IgD-negative memory B cell (primary cell): Measurements from ENCODE around the gene KRT3. TPM values are rescaled to one million over a fixed set of nuclear protein-coding genes. Genes with fewer than 3 reads are reported as not detected.

Source experiments
- H3K27ac Mint-ChIP-seq, 3 donors: one replicate each; pipeline ENCODE4 v1.8.0; 2020 to 2022; ENCODE audit warnings: mild to moderate bottlenecking in 3 of 3, mixed read lengths in 3 of 3, moderate library complexity in 1 of 3
- H3K27me3 Mint-ChIP-seq: one replicate; pipeline ENCODE4 v1.8.0; 2021; ENCODE audit warnings: mixed read lengths
- H3K36me3 Mint-ChIP-seq: one replicate; pipeline ENCODE4 v1.8.0; 2020; ENCODE audit warnings: mild to moderate bottlenecking, mixed read lengths
- H3K4me1 Mint-ChIP-seq, 3 donors: one replicate each; pipeline ENCODE4 v1.8.0; 2020 to 2022; ENCODE audit warnings: mixed read lengths in 3 of 3, mild to moderate bottlenecking in 1 of 3
- H3K4me3 Mint-ChIP-seq, 4 donors: one replicate each; pipeline ENCODE4 v1.8.0; 2020 to 2022; ENCODE audit warnings: mild to moderate bottlenecking in 4 of 4, mixed read lengths in 4 of 4, moderate library complexity in 3 of 4
- H3K9me3 Mint-ChIP-seq, 3 donors: one replicate each; pipeline ENCODE4 v1.8.0; 2020 to 2021; ENCODE audit warnings: mixed read lengths in 3 of 3, mild to moderate bottlenecking in 1 of 3
- polyA plus RNA-seq: library from polyadenylated mRNA; unstranded; fragments of 300-500 nt; fragmentation: Illumina TruSeq; gene quantifications from one replicate; pipeline ENCODE4 v1.2.3, GENCODE V29; 2021

The KRT3 gene
- not detected for polyA plus RNA-seq

GRCh38 chr12:52795694-52796428 lies at the start of gene KRT3:
KRT3 (minus strand) TSS chr12:52796117; CDS start chr12:52796042, 75 bp downstream.
- H3K36me3 Mint-ChIP-seq = no peaks in the 10 kb centered on the region
- H3K27me3 Mint-ChIP-seq = peaks cover 10% of the 10 kb centered on the region
- H3K9me3 Mint-ChIP-seq = no peaks in the 10 kb centered on the region
- no peaks in the 10 kb centered on the region for H3K4me1 Mint-ChIP-seq
- H3K27ac Mint-ChIP-seq = no peak within 1 kb of the TSS
- H3K4me3 Mint-ChIP-seq = no peak within 1 kb of the TSS

DNA sequence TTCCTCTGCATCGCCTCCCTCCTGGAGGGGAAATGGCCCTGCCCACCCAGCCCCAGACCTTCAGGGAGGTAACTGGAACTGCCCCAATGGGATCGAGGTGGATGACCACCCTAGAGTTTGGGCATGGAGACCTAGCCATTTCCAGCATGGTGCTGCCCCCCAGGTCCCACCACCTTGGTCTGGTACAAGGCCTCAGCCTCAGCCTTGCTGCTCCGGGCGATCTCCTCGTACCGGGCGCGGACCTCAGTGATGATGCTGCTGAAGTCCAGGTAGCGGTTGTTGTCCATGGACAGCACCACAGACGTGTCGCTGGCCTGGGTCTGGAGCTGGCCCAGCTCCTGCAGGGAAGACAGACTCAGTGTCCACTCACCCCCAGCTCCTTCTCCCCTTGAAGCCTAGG lies 48.5 kb upstream of the KRT3 start:
- Mint-ChIP-seq H3K4me1 (peaks cover 0 to 2% (median 0%) of the 10 kb centered on the region in 3 donors), H3K9me3 (peaks cover 0 to 3% (median 0%) of the 10 kb centered on the region in 3 donors), H3K4me3 (no peak overlapping the region), H3K36me3 (peaks cover 2% of the 10 kb centered on the region), H3K27me3 (peaks cover 16% of the 10 kb centered on the region), H3K27ac (no peak overlapping the region)

DNA sequence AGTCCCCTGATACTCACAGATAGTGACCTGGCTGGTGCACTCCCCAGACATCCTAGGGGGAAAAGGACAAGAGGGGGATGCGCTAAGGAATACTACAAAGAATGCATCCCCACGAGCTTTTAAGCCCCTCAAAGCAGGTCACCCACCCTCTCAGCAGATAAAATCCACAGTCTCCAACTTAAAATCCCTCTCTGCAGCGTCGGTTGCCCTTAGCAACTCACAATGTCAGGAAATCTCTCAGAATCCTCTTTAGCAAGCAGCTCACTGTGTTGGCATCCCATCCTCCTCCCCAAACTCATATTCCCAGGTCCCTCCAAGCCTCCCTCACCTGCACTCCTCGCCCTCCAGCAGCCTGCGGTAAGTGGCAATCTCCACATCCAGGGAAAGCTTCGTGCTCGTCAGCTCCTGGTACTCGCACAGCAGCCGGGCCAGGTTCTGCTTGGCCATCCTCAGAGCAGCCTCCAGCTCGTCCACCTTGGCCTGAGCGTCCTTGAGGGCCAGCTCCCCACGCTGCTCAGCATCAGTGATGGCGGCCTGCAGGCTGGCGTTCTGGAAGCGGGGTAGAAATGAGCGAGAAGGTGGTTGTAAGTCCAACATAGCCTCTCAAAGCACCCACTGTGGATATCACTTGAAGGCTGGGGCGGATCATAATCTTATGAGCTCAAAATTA lies 43.7 kb upstream of the KRT3 start:
- Mint-ChIP-seq H3K27me3 (peaks cover 20% of the 10 kb centered on the region), H3K9me3 (peaks cover 0 to 3% (median 0%) of the 10 kb centered on the region in 3 donors), H3K27ac (no peak overlapping the region), H3K4me1 (peaks cover 0 to 2% (median 0%) of the 10 kb centered on the region in 3 donors), H3K4me3 (no peak overlapping the region), H3K36me3 (no peaks in the 10 kb centered on the region)

- peaks cover 20% of the 10 kb centered on the region for H3K27me3 Mint-ChIP-seq
- H3K36me3 Mint-ChIP-seq = no peaks in the 10 kb centered on the region
- H3K4me3 Mint-ChIP-seq = no peak overlapping the region
- peaks cover 0 to 2% (median 0%) of the 10 kb centered on the region in 3 donors for H3K4me1 Mint-ChIP-seq
- H3K9me3 Mint-ChIP-seq = peaks cover 0 to 3% (median 0%) of the 10 kb centered on the region in 3 donors
- no peak overlapping the region for H3K27ac Mint-ChIP-seq
These were observed 42.9 kb upstream of the KRT3 start for GRCh38 chr12:52838609-52839435.

DNA sequence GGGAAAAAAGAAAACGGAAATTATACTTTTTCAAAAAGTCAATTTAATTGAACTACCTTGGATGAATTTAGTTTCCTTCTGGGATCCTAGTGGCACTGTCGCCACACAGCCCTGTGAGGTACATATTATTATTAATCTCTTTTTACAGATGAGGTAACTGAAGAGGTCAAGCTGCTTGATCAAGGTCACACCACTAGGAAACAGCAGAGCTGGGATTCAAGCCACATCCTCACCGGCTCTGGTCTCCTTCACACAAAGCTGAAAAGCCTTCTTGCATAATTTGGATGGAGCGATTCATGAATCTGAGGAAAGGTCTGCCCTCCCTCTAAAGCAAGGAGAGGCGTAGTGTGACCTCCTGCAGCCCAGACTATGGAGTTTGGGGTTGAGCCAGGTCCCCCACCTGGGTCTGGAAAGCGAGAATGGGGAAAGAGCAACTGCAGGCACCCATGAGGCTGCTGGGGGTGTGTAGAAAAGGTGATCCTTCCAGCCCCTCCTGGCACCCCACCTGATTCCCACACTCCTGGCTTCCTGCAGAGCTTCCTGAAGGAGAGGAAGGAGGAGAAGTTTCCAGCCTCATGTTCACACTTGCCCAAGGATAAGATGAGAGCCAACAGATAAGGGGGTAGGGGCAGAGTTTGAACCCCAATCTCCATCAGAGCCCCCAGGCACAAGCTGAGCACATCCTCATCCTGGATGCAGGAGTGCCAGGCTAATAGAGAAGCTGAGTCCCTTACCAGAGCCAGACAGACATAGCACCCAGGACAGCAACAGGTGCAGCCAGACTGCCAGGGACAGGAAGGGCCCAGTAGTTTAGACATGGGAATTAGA lies 42.1 kb upstream of the KRT3 start:
- Mint-ChIP-seq H3K36me3 (no peaks in the 10 kb centered on the region), H3K27me3 (peaks cover 20% of the 10 kb centered on the region), H3K9me3 (peaks cover 0 to 3% (median 0%) of the 10 kb centered on the region in 3 donors), H3K4me3 (no peak overlapping the region), H3K4me1 (peaks cover 0 to 2% (median 0%) of the 10 kb centered on the region in 3 donors), H3K27ac (peak overlapping the region in 1 of 3 donors; percentile 45)

DNA sequence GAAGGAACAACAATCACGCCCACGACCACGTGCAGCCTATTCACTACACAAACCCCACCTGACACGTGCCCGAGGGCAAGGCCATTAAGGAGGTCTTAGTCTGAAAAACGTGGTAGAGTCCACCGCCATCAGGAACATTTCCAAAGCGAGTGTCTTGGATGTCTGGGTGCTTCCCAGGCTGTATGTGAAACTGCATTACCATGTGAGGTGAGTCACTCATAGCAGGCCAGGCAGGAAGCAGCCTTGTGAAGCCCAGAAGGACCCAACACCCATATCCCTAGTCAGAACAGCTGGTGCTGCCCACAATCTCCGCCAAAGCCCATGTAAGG lies 41.5 kb upstream of the KRT3 start:
- no peaks in the 10 kb centered on the region for H3K36me3 Mint-ChIP-seq
- H3K9me3 Mint-ChIP-seq = peaks cover 0 to 3% (median 0%) of the 10 kb centered on the region in 3 donors
- H3K4me1 Mint-ChIP-seq = peaks cover 0 to 2% (median 0%) of the 10 kb centered on the region in 3 donors
- no peak overlapping the region for H3K27ac Mint-ChIP-seq
- H3K4me3 Mint-ChIP-seq = no peak overlapping the region
- peaks cover 19% of the 10 kb centered on the region for H3K27me3 Mint-ChIP-seq

- Mint-ChIP-seq H3K27me3 (peaks cover 15% of the 10 kb centered on the region), H3K27ac (peak overlapping the region in 1 of 3 donors; percentile 74), H3K36me3 (no peaks in the 10 kb centered on the region), H3K4me1 (peaks cover 0 to 2% (median 0%) of the 10 kb centered on the region in 3 donors), H3K4me3 (no peak overlapping the region), H3K9me3 (peaks cover 0 to 3% (median 0%) of the 10 kb centered on the region in 3 donors)
These were observed 40.8 kb upstream of the KRT3 start for GRCh38 chr12:52836491-52837412.

GRCh38 chr12:52836042-52836466 lies 40.1 kb upstream of the KRT3 start:
- peaks cover 15% of the 10 kb centered on the region for H3K27me3 Mint-ChIP-seq
- peaks cover 0 to 2% (median 0%) of the 10 kb centered on the region in 3 donors for H3K4me1 Mint-ChIP-seq
- H3K9me3 Mint-ChIP-seq = peaks cover 0 to 3% (median 0%) of the 10 kb centered on the region in 3 donors
- H3K36me3 Mint-ChIP-seq = no peaks in the 10 kb centered on the region
- no peak overlapping the region for H3K4me3 Mint-ChIP-seq
- H3K27ac Mint-ChIP-seq = no peak overlapping the region

- Mint-ChIP-seq H3K4me3 (no peak overlapping the region), H3K27ac (no peak overlapping the region), H3K36me3 (no peaks in the 10 kb centered on the region), H3K4me1 (peaks cover 0 to 2% (median 0%) of the 10 kb centered on the region in 3 donors), H3K9me3 (peaks cover 0 to 3% (median 0%) of the 10 kb centered on the region in 3 donors), H3K27me3 (peaks cover 13% of the 10 kb centered on the region)
These were observed 39.5 kb upstream of the KRT3 start for GRCh38 chr12:52835271-52836041.

GRCh38 chr12:52834727-52835001 lies 38.7 kb upstream of the KRT3 start:
- H3K27ac Mint-ChIP-seq = no peak overlapping the region
- H3K9me3 Mint-ChIP-seq = no peaks in the 10 kb centered on the region
- no peak overlapping the region for H3K4me3 Mint-ChIP-seq
- H3K27me3 Mint-ChIP-seq = peaks cover 12% of the 10 kb centered on the region
- no peaks in the 10 kb centered on the region for H3K36me3 Mint-ChIP-seq
- peaks cover 0 to 2% (median 0%) of the 10 kb centered on the region in 3 donors for H3K4me1 Mint-ChIP-seq

DNA sequence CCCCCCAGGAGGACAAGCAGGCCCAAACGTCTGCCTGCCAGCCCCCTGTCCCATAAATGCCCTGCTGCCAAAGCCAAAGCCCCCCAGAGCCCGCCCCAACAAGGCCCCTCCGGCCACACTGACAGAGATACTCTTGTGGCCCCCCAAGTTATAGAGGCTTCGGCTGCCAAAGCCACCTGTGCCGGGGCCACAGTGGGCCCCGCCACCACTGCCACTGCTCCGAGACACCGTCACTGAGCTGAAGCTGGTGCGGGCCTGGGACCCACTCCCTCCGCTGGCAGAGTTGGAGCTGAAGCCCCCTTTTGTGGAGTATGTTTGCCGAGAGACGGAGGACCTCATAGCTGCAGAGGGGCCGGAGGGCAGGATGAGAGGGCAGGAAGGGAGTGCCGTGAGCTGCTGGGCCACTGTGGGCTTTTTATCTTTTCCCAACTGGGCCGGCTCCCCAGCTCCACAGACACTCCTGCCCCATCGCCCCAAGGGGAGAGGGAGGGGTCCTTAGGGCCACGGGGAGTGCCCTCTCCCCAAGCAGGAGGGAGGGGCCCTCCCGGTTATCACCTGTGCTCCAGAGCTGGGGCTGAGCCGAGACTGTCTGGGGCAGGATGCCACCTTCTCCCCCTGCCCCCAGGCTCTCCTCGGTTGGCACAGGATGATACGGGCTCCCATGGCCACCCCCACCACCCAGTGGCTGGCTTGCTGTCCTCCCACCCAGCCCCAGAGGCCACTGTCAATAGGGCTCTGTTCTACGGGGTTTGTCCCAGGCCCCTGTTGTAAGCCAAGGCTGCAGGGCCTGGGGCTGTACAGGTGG lies 38.2 kb upstream of the KRT3 start, which contains the start of gene KRT79:
TSS of gene KRT79 (minus strand) at position 390 of the 805 bp plus-strand sequence. CDS start at position 339, 51 bp downstream.
- H3K9me3 Mint-ChIP-seq = no peaks in the 10 kb centered on the region

More for the DNA sequence above, 38.2 kb upstream of the KRT3 start, which contains the start of gene KRT79:
- no peak within 1 kb of the TSS for H3K4me3 Mint-ChIP-seq
- no peaks in the 10 kb centered on the region for H3K4me1 Mint-ChIP-seq
- H3K27ac Mint-ChIP-seq = no peak within 1 kb of the TSS
- peaks cover 11% of the 10 kb centered on the region for H3K27me3 Mint-ChIP-seq
- H3K36me3 Mint-ChIP-seq = no peaks in the 10 kb centered on the region
